Spleen (tissue), 11 donors: ENCODE data around the gene LDLRAD4. TPM values are rescaled to one million over a fixed set of nuclear protein-coding genes. Genes with fewer than 3 reads are reported as not detected.

Experiments used
- DNase-seq: peaks from one replicate; pipeline ENCODE4 v3.0.0-alpha.2; 2020
- H3K27ac ChIP-seq, 8 donors: fragments of 200-600 bp; sonication (generic) in 7 of 8; 1 replicate in 4 of 8; 2 replicates in 4 of 8; pipeline versions ENCODE4 v1.5.0 to v1.8.0; 2016 to 2021; ENCODE audit warnings: inconsistent platforms in 4 of 8, mild to moderate bottlenecking in 4 of 8, moderate library complexity in 1 of 8
- H3K27me3 ChIP-seq, 7 donors: fragments of 200-600 bp; sonication (generic) in 6 of 7; replicated peaks in 1 of 7; 1 replicate in 4 of 7; 2 replicates in 3 of 7; pipeline versions ENCODE4 v1.5.0 to v1.8.0; 2016 to 2021; ENCODE audit warnings: inconsistent platforms in 3 of 7, mild to moderate bottlenecking in 1 of 7
- H3K36me3 ChIP-seq, 6 donors: fragments of 200-600 bp; sonication (generic) in 5 of 6; 1 replicate in 4 of 6; 2 replicates in 2 of 6; pipeline versions ENCODE4 v1.5.0 to v1.8.0; 2016 to 2021; ENCODE audit warnings: inconsistent platforms in 2 of 6
- H3K4me1 ChIP-seq, 6 donors: fragments of 200-600 bp; sonication (generic) in 5 of 6; 1 replicate in 3 of 6; 2 replicates in 3 of 6; pipeline versions ENCODE4 v1.5.0 to v1.8.0; 2016 to 2021; ENCODE audit warnings: inconsistent platforms in 3 of 6
- H3K4me3 ChIP-seq, 8 donors: fragments of 200-600 bp; sonication (generic) in 7 of 8; 1 replicate in 4 of 8; 2 replicates in 4 of 8; pipeline versions ENCODE4 v1.5.0 to v1.8.0; 2016 to 2021; ENCODE audit warnings: inconsistent platforms in 4 of 8, mild to moderate bottlenecking in 4 of 8, moderate library complexity in 2 of 8
- H3K9me3 ChIP-seq, 8 donors: fragments of 200-600 bp; sonication (generic) in 7 of 8; 1 replicate in 4 of 8; 2 replicates in 4 of 8; pipeline versions ENCODE4 v1.5.0 to v1.8.0; 2016 to 2021; ENCODE audit warnings: inconsistent platforms in 4 of 8
- POLR2A ChIP-seq, 3 donors: fragments of 450-650 bp; IDR thresholded peaks; one replicate each; pipeline ENCODE4 v1.5.1; 2017; ENCODE audit warnings: antibody characterized with exemption in 3 of 3, mild to moderate bottlenecking in 1 of 3
- POLR2AphosphoS5 ChIP-seq, 3 donors: sonication (generic); formaldehyde crosslinking; IDR thresholded peaks; one replicate each; pipeline ENCODE4 v1.5.1; 2017; ENCODE audit warnings: antibody characterized with exemption in 3 of 3
- WGBS, 5 donors: extraction: QIAGEN DNeasy Blood & Tissue Kit in 3 of 5; methylation state at CpG; one replicate each; pipeline versions ENCODE4 v1.1.5 to v1.1.7; 2013 to 2018; 5-methylcytosine and 5-hydroxymethylcytosine counted together
- intact Hi-C: fragments of 100-400 bp; cut with DNase I; formaldehyde crosslinking; loops from one replicate; pipeline ENCODE4 v1.15.0; 2023; ENCODE audit warnings: low total_unique reads
- polyA plus RNA-seq, 3 donors: library from polyadenylated mRNA; stranded (reverse); fragments of 200-250 nt; gene quantifications; one replicate each; pipeline ENCODE4 v1.2.1, GENCODE V29; 2013
- total RNA-seq, 7 donors: library from RNA; depleted of rRNA in 3 of 7; stranded (reverse); fragments of >200 nt in 3 of 7; fragmentation: NEBNext Ultra II Directional in 4 of 7; extraction: Animal tissue kit (Norgen Biotek cat#: 25700) in 4 of 7; gene quantifications; one replicate each; pipeline versions ENCODE4 v1.1.0 to v1.2.1, GENCODE V29; 2016 to 2021
- TF ChIP-seq, protein P1 (sequence below), 11 experiments: fragments of 200-600 bp in 7 of 11; fragments of 450-650 bp in 4 of 11; sonication (generic) in 4 of 11; IDR thresholded peaks in 8 of 11; conservative IDR thresholded peaks in 3 of 11; 1 replicate in 7 of 11; 2 replicates in 4 of 11; pipeline versions ENCODE4 v1.4.0 to v1.8.0; 2016 to 2021; ENCODE audit warnings: antibody characterized with exemption in 11 of 11, inconsistent platforms in 4 of 11, mild to moderate bottlenecking in 1 of 11
- donor health status: healthy with polysubstance abuse.
- donor health status: DM: no; HTN: no; CAD: no; lungs with moderate emphysema.
- donor health status: DM: no; HTN: no; CAD: no.
- donor health status: Bipolar disorder and iron deficiency.
- donor health status: healthy.
- donor health status: DM: no; HTN: no; CAD: no.
- donor health status: DM: yes; HTN: yes; CAD: no.

Gene LDLRAD4
- total and polyA plus RNA-seq, 10 donors: 4.5 to 80.8 (median 46.4) TPM

DNA sequence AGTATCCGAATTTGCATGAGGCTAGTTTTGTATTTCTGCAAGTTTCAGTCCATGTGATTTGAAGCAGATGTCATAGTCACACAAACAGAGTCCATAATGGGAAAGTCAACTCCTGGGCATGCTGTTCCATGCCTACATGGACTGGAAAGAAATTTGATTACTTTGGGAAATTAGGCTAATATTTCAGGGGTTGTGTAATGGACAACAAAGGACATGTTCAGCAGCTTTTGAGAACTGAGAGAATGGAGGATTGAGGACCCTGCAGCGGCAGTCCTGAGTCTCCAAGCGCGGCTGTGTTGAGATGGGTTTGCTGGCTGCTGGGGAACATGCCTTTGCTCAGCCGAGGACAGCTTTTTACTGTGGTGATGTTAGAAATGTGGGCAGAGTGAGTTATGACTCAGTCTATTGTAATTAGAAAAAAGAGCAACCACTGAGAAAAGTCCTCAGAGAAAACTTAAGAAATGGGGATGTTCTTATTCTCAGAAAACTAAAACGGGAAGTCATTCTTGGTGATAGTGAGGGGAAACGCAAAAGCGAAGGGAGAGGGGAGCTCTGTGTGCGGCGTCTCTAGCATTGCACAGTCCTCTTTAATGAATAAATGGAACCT lies 358.6 kb downstream of the LDLRAD4 start:
- Histone ChIP-seq H3K27ac (peak overlapping the region; percentile 19 to 81 (median 46)), H3K27me3 (no peaks in the 10 kb centered on the region), H3K9me3 (no peaks in the 10 kb centered on the region), H3K4me3 (peak overlapping the region in 1 of 8 donors; percentile 37), H3K4me1 (peaks cover 14 to 46% (median 38%) of the 10 kb centered on the region in 6 donors), H3K36me3 (no peaks in the 10 kb centered on the region)
- 32 to 47% (median 37%) methylated on average over 10 of the region's 10 CpGs for WGBS, 5 donors
- TF ChIP-seq, protein P1, sequence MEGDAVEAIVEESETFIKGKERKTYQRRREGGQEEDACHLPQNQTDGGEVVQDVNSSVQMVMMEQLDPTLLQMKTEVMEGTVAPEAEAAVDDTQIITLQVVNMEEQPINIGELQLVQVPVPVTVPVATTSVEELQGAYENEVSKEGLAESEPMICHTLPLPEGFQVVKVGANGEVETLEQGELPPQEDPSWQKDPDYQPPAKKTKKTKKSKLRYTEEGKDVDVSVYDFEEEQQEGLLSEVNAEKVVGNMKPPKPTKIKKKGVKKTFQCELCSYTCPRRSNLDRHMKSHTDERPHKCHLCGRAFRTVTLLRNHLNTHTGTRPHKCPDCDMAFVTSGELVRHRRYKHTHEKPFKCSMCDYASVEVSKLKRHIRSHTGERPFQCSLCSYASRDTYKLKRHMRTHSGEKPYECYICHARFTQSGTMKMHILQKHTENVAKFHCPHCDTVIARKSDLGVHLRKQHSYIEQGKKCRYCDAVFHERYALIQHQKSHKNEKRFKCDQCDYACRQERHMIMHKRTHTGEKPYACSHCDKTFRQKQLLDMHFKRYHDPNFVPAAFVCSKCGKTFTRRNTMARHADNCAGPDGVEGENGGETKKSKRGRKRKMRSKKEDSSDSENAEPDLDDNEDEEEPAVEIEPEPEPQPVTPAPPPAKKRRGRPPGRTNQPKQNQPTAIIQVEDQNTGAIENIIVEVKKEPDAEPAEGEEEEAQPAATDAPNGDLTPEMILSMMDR (IDR thresholded peaks at IDR 0.05 in 8 of 11, conservative IDR thresholded peaks at IDR 0.05 in 3 of 11): no peak
- peak in 2 of 3 donors; percentile 54 to 76 for TF ChIP-seq POLR2AphosphoS5 (IDR thresholded peaks at IDR 0.05)
- TF ChIP-seq POLR2A (IDR thresholded peaks at IDR 0.05): no peak
- DNase-seq: no peak
- intact Hi-C loops: no loop called here

DNA sequence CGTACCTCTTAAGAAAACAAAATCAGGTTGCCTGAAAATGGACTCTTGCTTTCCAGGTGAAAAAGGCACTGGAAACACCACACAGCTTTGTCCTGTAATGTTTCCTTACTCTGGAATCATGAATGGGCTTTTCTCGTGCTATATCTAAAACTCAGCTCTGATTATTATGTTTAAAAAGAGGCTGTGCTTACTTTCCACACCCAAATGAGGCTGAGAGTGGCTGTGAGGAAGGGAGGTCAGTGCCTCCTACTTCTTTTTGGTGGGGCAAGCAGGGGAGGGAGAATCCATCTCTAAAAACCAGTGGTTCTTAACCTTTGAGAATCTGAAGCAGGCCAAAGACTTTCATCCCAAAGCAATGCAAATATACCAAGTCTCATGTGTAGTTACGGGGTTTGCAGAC lies 359.2 kb downstream of the LDLRAD4 start:
- Histone ChIP-seq H3K27ac (peak overlapping the region; percentile 19 to 81 (median 46)), H3K36me3 (no peaks in the 10 kb centered on the region), H3K9me3 (no peaks in the 10 kb centered on the region), H3K4me3 (peak overlapping the region in 1 of 8 donors; percentile 37), H3K27me3 (no peaks in the 10 kb centered on the region), H3K4me1 (peaks cover 14 to 46% (median 38%) of the 10 kb centered on the region in 6 donors)
- TF ChIP-seq POLR2AphosphoS5 (IDR thresholded peaks at IDR 0.05) (no peak), POLR2A (IDR thresholded peaks at IDR 0.05) (no peak)
- TF ChIP-seq, protein P1 (IDR thresholded peaks at IDR 0.05 in 8 of 11, conservative IDR thresholded peaks at IDR 0.05 in 3 of 11): no peak
- DNase-seq: no peak
- WGBS, 5 donors: 56 to 68% (median 62%) methylated on average over 3 of the region's 3 CpGs
- intact Hi-C loops: no loop called here

DNA sequence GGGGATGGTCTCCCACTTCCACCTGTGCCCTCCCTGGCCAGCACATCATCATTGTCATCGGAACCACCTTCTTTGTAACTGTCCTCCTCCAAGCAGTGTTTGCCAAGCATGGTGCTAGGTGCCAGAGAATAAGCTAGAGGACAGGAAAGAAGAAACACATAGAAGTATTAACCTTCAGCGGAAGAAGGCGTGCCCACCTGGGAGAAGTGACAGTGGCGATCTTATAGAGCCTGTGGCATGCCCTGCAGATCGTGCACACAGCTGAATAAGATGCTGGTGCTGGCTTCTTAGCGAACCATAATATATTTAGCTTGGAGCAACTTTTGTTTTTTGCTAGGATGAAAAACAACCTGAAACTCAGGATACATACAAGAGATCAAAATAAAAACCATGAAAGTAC lies 359.8 kb downstream of the LDLRAD4 start:
- WGBS, 5 donors: 71 to 89% (median 84%) methylated on average over 6 of the region's 6 CpGs
- Histone ChIP-seq H3K36me3 (peaks cover 0 to under 1% (median 0%) of the 10 kb centered on the region in 6 donors), H3K27me3 (no peaks in the 10 kb centered on the region), H3K4me3 (no peak overlapping the region), H3K27ac (peak overlapping the region in 4 of 8 donors; percentile 50 to 81 (median 72)), H3K9me3 (no peaks in the 10 kb centered on the region), H3K4me1 (peaks cover 14 to 46% (median 38%) of the 10 kb centered on the region in 6 donors)
- DNase-seq: no peak
- intact Hi-C loops: no loop called here
- TF ChIP-seq POLR2A (IDR thresholded peaks at IDR 0.05): no peak

DNA sequence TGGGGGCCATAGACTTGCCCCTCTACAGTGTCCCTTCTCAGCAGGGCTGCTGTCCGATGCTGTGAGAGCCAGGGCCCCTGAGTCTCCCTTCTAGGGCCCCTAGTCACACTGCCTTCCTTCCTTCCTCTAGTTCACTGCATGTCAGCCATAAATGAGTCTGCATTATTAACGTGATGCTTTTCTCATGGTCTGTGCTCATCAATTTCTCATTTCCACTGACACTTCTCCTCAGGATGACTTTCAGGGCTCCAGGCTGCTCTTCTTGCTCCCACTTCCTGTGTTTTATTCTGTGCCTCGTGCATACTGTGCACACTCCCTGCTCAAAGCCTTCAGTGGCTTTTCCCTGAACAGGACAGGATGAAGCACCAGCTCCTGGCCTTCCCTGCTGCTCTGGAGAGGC lies 361.3 kb downstream of the LDLRAD4 start:
- H3K4me1 ChIP-seq: peaks cover 14 to 60% (median 41%) of the 10 kb centered on the region in 6 donors

More for the DNA sequence above, 361.3 kb downstream of the LDLRAD4 start:
- TF ChIP-seq, protein P1 (IDR thresholded peaks at IDR 0.05 in 8 of 11, conservative IDR thresholded peaks at IDR 0.05 in 3 of 11): no peak
- TF ChIP-seq POLR2A (IDR thresholded peaks at IDR 0.05) (no peak), POLR2AphosphoS5 (IDR thresholded peaks at IDR 0.05) (no peak)
- no peak for DNase-seq
- intact Hi-C loops: no loop called here
- Histone ChIP-seq H3K9me3 (no peaks in the 10 kb centered on the region), H3K27ac (peak overlapping the region in 5 of 8 donors; percentile 5 to 65 (median 48)), H3K27me3 (no peaks in the 10 kb centered on the region), H3K36me3 (peaks cover 0 to 7% (median 0%) of the 10 kb centered on the region in 6 donors), H3K4me3 (no peak overlapping the region)
- 13 to 29% (median 14%) methylated on average over 3 of the region's 3 CpGs for WGBS, 5 donors
